Activated naive CD4-positive, alpha-beta T cell treated with anti-CD3 and anti-CD28 coated beads, Interleukin-2, amount 10 ng/mL, durations not matched to agents 7 days and 5 days (primary cell): ENCODE data around the gene CEP55.
A peak's percentile ranks its signal among the peaks of the same experiment; 100 is the strongest.

Experiments
- CTCF ChIA-PET: fragments of 350-600 bp; sonication (Branson Sonifier 250); formaldehyde crosslinking; loops from one replicate; lab custom pipeline; 2021; ENCODE audit warnings: antibody characterized with exemption; lab: Charles Lee
- DNase-seq: peaks from one replicate; pipeline ENCODE4 v3.0.0-alpha.2; 2020
- H3K27ac Mint-ChIP-seq: one replicate; pipeline ENCODE4 v1.8.0; 2021; ENCODE audit warnings: mild to moderate bottlenecking, moderate library complexity, mixed read lengths
- H3K27me3 Mint-ChIP-seq: one replicate; pipeline ENCODE4 v1.8.0; 2021; ENCODE audit warnings: mild to moderate bottlenecking, mixed read lengths
- H3K36me3 Mint-ChIP-seq: one replicate; pipeline ENCODE4 v1.8.0; 2021; ENCODE audit warnings: mixed read lengths
- H3K4me1 Mint-ChIP-seq: one replicate; pipeline ENCODE4 v1.8.0; 2021; ENCODE audit warnings: mixed read lengths
- H3K4me3 Mint-ChIP-seq: one replicate; pipeline ENCODE4 v1.8.0; 2021; ENCODE audit warnings: mild to moderate bottlenecking, moderate library complexity, mixed read lengths
- H3K9me3 Mint-ChIP-seq: one replicate; pipeline ENCODE4 v1.8.0; 2021; ENCODE audit warnings: mixed read lengths

CEP55 gene

GRCh38 chr10:93496322-93497041, at the start of gene CEP55:
CEP55 (plus strand) TSS chr10:93496612; CDS start chr10:93500052, 3,440 bp downstream.
- Mint-ChIP-seq H3K27me3 (peaks cover 4% of the 10 kb centered on the region), H3K36me3 (peaks cover 26% of the 10 kb centered on the region), H3K27ac (peak within 1 kb of the TSS; percentile 92), H3K4me3 (peak within 1 kb of the TSS; percentile 83), H3K4me1 (peaks cover 45% of the 10 kb centered on the region), H3K9me3 (no peaks in the 10 kb centered on the region)
- DNase-seq = peak; percentile 97
- CTCF ChIA-PET = interaction anchor here (2.0 to 3.0 kb wide), 4 partner anchors 14 to 120 kb away, joined by 6 to 19 read pairs (median 16); partner anchors contain the start of gene MYOF

- H3K36me3 Mint-ChIP-seq = peaks cover 1% of the 10 kb centered on the region
- peaks cover 8% of the 10 kb centered on the region for H3K4me1 Mint-ChIP-seq
- no peak for DNase-seq
- CTCF ChIA-PET = no interaction called here
- no peaks in the 10 kb centered on the region for H3K9me3 Mint-ChIP-seq
- H3K27me3 Mint-ChIP-seq = peaks cover 5% of the 10 kb centered on the region
- H3K27ac Mint-ChIP-seq = no peak overlapping the region
- H3K4me3 Mint-ChIP-seq = no peak overlapping the region
Measured at GRCh38 chr10:93447019-93447418, 49.4 kb upstream of the CEP55 start.

GRCh38 chr10:93447970-93448369, 48.4 kb upstream of the CEP55 start:
- Mint-ChIP-seq H3K9me3 (no peaks in the 10 kb centered on the region), H3K4me1 (peaks cover 14% of the 10 kb centered on the region), H3K36me3 (peaks cover 1% of the 10 kb centered on the region), H3K27me3 (peaks cover 5% of the 10 kb centered on the region), H3K27ac (no peak overlapping the region), H3K4me3 (no peak overlapping the region)
- CTCF ChIA-PET = no interaction called here
- DNase-seq = no peak

- DNase-seq = no peak
- H3K27me3 Mint-ChIP-seq = no peaks in the 10 kb centered on the region
- no peak overlapping the region for H3K4me3 Mint-ChIP-seq
- H3K4me1 Mint-ChIP-seq = peaks cover 14% of the 10 kb centered on the region
- CTCF ChIA-PET = no interaction called here
- H3K27ac Mint-ChIP-seq = no peak overlapping the region
- H3K36me3 Mint-ChIP-seq = peaks cover 1% of the 10 kb centered on the region
- H3K9me3 Mint-ChIP-seq = no peaks in the 10 kb centered on the region
Measured at GRCh38 chr10:93451244-93451947, 45.0 kb upstream of the CEP55 start.

GRCh38 chr10:93452143-93452542, 44.3 kb upstream of the CEP55 start:
- Mint-ChIP-seq H3K27ac (no peak overlapping the region), H3K27me3 (no peaks in the 10 kb centered on the region), H3K9me3 (no peaks in the 10 kb centered on the region), H3K36me3 (peaks cover 1% of the 10 kb centered on the region), H3K4me3 (no peak overlapping the region), H3K4me1 (peaks cover 14% of the 10 kb centered on the region)
- CTCF ChIA-PET = no interaction called here
- peak; percentile 39 for DNase-seq

- no peak for DNase-seq
- Mint-ChIP-seq H3K4me3 (no peak overlapping the region), H3K36me3 (peaks cover 1% of the 10 kb centered on the region), H3K27me3 (no peaks in the 10 kb centered on the region), H3K9me3 (no peaks in the 10 kb centered on the region), H3K27ac (no peak overlapping the region), H3K4me1 (peaks cover 14% of the 10 kb centered on the region)
- CTCF ChIA-PET = no interaction called here
Measured at GRCh38 chr10:93454146-93454545, 42.3 kb upstream of the CEP55 start.

GRCh38 chr10:93454736-93455135, 41.7 kb upstream of the CEP55 start:
- H3K27me3 Mint-ChIP-seq = no peaks in the 10 kb centered on the region
- peaks cover 1% of the 10 kb centered on the region for H3K36me3 Mint-ChIP-seq
- no peaks in the 10 kb centered on the region for H3K9me3 Mint-ChIP-seq
- no peak overlapping the region for H3K27ac Mint-ChIP-seq
- no peak for DNase-seq
- H3K4me3 Mint-ChIP-seq = no peak overlapping the region
- CTCF ChIA-PET = no interaction called here
- H3K4me1 Mint-ChIP-seq = peaks cover 14% of the 10 kb centered on the region

- CTCF ChIA-PET = interaction anchor here (0.9 kb wide), 1 partner anchor 80 kb away, joined by 3 read pairs; no protein-coding TSS in a partner anchor
- peaks cover 15% of the 10 kb centered on the region for H3K4me1 Mint-ChIP-seq
- H3K36me3 Mint-ChIP-seq = no peaks in the 10 kb centered on the region
- no peak overlapping the region for H3K27ac Mint-ChIP-seq
- H3K4me3 Mint-ChIP-seq = no peak overlapping the region
- no peak for DNase-seq
- H3K9me3 Mint-ChIP-seq = no peaks in the 10 kb centered on the region
- H3K27me3 Mint-ChIP-seq = no peaks in the 10 kb centered on the region
Measured at GRCh38 chr10:93456480-93456879, 39.9 kb upstream of the CEP55 start.

GRCh38 chr10:93457511-93457910, 38.9 kb upstream of the CEP55 start:
- Mint-ChIP-seq H3K9me3 (no peaks in the 10 kb centered on the region), H3K4me1 (peaks cover 11% of the 10 kb centered on the region), H3K27me3 (no peaks in the 10 kb centered on the region), H3K4me3 (no peak overlapping the region), H3K27ac (no peak overlapping the region), H3K36me3 (no peaks in the 10 kb centered on the region)
- CTCF ChIA-PET = interaction anchor here (0.6 to 1.1 kb wide), 2 partner anchors 81 to 599 kb away, joined by 3 read pairs; no protein-coding TSS in a partner anchor
- no peak for DNase-seq

GRCh38 chr10:93458821-93459257, 37.6 kb upstream of the CEP55 start:
- DNase-seq = no peak
- no peaks in the 10 kb centered on the region for H3K27me3 Mint-ChIP-seq

GRCh38 chr10:93459466-93459865, 36.9 kb upstream of the CEP55 start:
- Mint-ChIP-seq H3K4me3 (no peak overlapping the region), H3K4me1 (peaks cover 13% of the 10 kb centered on the region), H3K36me3 (no peaks in the 10 kb centered on the region), H3K9me3 (no peaks in the 10 kb centered on the region), H3K27ac (no peak overlapping the region), H3K27me3 (no peaks in the 10 kb centered on the region)
- DNase-seq = no peak
- CTCF ChIA-PET = interaction anchor here (1.8 kb wide), 1 partner anchor 83 kb away, joined by 8 read pairs; no protein-coding TSS in a partner anchor

More at GRCh38 chr10:93458821-93459257, 37.6 kb upstream of the CEP55 start:
- H3K4me3 Mint-ChIP-seq = no peak overlapping the region
- H3K4me1 Mint-ChIP-seq = peaks cover 13% of the 10 kb centered on the region
- H3K27ac Mint-ChIP-seq = no peak overlapping the region
- H3K9me3 Mint-ChIP-seq = no peaks in the 10 kb centered on the region
- CTCF ChIA-PET = interaction anchor here (1.8 kb wide), 1 partner anchor 82 kb away, joined by 8 read pairs; no protein-coding TSS in a partner anchor
- no peaks in the 10 kb centered on the region for H3K36me3 Mint-ChIP-seq

GRCh38 chr10:93461109-93461806, 35.2 kb upstream of the CEP55 start:
- no peak overlapping the region for H3K4me3 Mint-ChIP-seq
- CTCF ChIA-PET = interaction anchor here (0.7 to 1.6 kb wide), 5 partner anchors 16 to 86 kb away, joined by 3 to 4 read pairs (median 4); no protein-coding TSS in a partner anchor
- no peaks in the 10 kb centered on the region for H3K9me3 Mint-ChIP-seq
- no peak for DNase-seq
- no peak overlapping the region for H3K27ac Mint-ChIP-seq
- H3K27me3 Mint-ChIP-seq = no peaks in the 10 kb centered on the region
- peaks cover 13% of the 10 kb centered on the region for H3K4me1 Mint-ChIP-seq
- H3K36me3 Mint-ChIP-seq = no peaks in the 10 kb centered on the region

GRCh38 chr10:93461807-93462178, 34.6 kb upstream of the CEP55 start:
- Mint-ChIP-seq H3K4me1 (peaks cover 13% of the 10 kb centered on the region), H3K27me3 (no peaks in the 10 kb centered on the region), H3K27ac (no peak overlapping the region), H3K36me3 (no peaks in the 10 kb centered on the region), H3K9me3 (no peaks in the 10 kb centered on the region), H3K4me3 (no peak overlapping the region)
- no peak for DNase-seq
- CTCF ChIA-PET = interaction anchor here (0.7 to 1.6 kb wide), 5 partner anchors 17 to 86 kb away, joined by 3 to 4 read pairs (median 4); no protein-coding TSS in a partner anchor

- H3K4me1 Mint-ChIP-seq = peaks cover 13% of the 10 kb centered on the region
- H3K4me3 Mint-ChIP-seq = no peak overlapping the region
- H3K36me3 Mint-ChIP-seq = no peaks in the 10 kb centered on the region
- H3K27me3 Mint-ChIP-seq = no peaks in the 10 kb centered on the region
- CTCF ChIA-PET = interaction anchor here (0.9 to 1.9 kb wide), 8 partner anchors 9 to 108 kb away, joined by 3 to 12 read pairs (median 4); partner anchors contain the start of gene MYOF
- H3K9me3 Mint-ChIP-seq = no peaks in the 10 kb centered on the region
- H3K27ac Mint-ChIP-seq = no peak overlapping the region
- DNase-seq = no peak
Measured at GRCh38 chr10:93462371-93462770, 34.0 kb upstream of the CEP55 start.
